Activated T-cell treated with anti-CD3 and anti-CD28 coated beads, Interleukin-2, amount 50 U/mL, for 72 hours (primary cell): ENCODE measurements around the gene ZDHHC16. TPM values are rescaled to one million over a fixed set of nuclear protein-coding genes. Genes with fewer than 3 reads are reported as not detected.

Source experiments
- ATAC-seq, 2 donors: fragments of 150-1000 bp; cut with Tn5 transposase; replicated peaks in 1 of 2; 2 replicates each; pipeline ENCODE4 v1.10.0; 2021; ENCODE audit warnings: moderate library complexity in 2 of 2, mild to moderate bottlenecking in 1 of 2
- DNase-seq, 2 donors: peaks; one replicate each; pipeline ENCODE4 v3.0.0; 2021 to 2022; ENCODE audit warnings: mixed read lengths in 1 of 2
- H3K27ac Mint-ChIP-seq: one replicate; pipeline ENCODE4 v1.8.0; 2022; ENCODE audit warnings: mild to moderate bottlenecking, moderate library complexity, mixed read lengths
- H3K27me3 Mint-ChIP-seq: one replicate; pipeline ENCODE4 v1.8.0; 2022; ENCODE audit warnings: low read depth, mixed read lengths
- H3K36me3 Mint-ChIP-seq, 2 donors: one replicate each; pipeline ENCODE4 v1.8.0; 2022; ENCODE audit warnings: mixed read lengths in 2 of 2, mild to moderate bottlenecking in 1 of 2; ENCODE audit not compliant: insufficient read depth in 2 of 2
- H3K4me1 Mint-ChIP-seq: one replicate; pipeline ENCODE4 v1.8.0; 2022; ENCODE audit warnings: low read depth, mixed read lengths
- H3K4me3 Mint-ChIP-seq, 2 donors: one replicate each; pipeline ENCODE4 v1.8.0; 2022; ENCODE audit warnings: mild to moderate bottlenecking in 2 of 2, mixed read lengths in 2 of 2, moderate library complexity in 2 of 2
- H3K9me3 Mint-ChIP-seq, 2 donors: one replicate each; pipeline ENCODE4 v1.8.0; 2022; ENCODE audit warnings: mixed read lengths in 2 of 2
- total RNA-seq, 2 donors: library from RNA; stranded (reverse); gene quantifications; one replicate each; pipeline ENCODE4 v1.2.3, GENCODE V29; 2022

ZDHHC16 gene
- total RNA-seq, 2 donors from 2014 or later = 35.5 to 37.8 TPM

GRCh38 chr10:97497572-97498075, 51.6 kb downstream of the ZDHHC16 start:
- H3K4me1 Mint-ChIP-seq = peaks cover 39% of the 10 kb centered on the region
- peak overlapping the region; percentile 79 to 82 for H3K4me3 Mint-ChIP-seq
- no peaks in the 10 kb centered on the region for H3K9me3 Mint-ChIP-seq
- peaks cover 25% of the 10 kb centered on the region for H3K27me3 Mint-ChIP-seq
- peak; percentile 84 to 87 for DNase-seq
- H3K27ac Mint-ChIP-seq = peak overlapping the region; percentile 87
- ATAC-seq = peak; percentile 47 to 50
- H3K36me3 Mint-ChIP-seq = peaks cover 1% of the 10 kb centered on the region in 2 donors

DNA sequence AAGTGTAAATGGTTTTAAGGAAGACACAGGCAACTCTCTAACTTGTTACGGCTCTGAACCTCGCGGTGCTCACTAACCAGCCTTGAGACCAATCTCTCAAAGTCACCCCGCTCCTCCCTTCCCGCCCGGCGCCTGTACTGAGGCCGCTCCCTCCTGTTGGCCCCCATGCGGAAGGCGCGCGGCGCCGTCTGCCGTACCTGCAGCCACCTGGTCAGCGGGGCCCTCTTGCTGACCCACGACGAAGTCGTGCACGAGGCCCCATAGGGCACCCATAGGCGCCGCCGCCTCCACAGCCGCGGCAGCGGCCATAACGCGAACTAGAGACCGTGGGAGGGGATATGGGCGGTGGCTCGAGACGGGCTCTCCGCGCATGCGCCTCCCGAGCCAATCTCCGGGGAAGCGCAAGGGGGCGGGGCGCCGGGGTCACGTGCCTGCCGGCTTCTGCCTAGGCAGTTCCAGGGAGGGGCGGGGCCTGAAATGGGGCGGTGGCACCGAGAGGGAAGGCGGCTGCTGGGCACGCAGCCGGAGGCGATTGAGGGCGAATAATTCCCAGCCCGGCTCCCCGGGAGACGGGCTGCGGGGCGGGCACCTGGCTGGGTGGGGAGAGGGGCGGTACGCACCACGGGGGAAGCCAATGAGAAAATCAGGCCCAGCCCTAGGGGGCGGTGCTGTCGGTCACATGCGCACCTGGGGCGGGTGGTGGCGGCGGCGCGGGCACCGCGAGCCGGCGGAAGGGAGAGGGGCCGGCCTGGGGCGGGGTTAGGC, 52.3 kb downstream of the ZDHHC16 start, which contains the start of gene MMS19:
Gene MMS19, minus strand, starts transcription at position 347 of the 765 bp plus-strand sequence. Its CDS starts 38 bp downstream, at position 309.
- ATAC-seq (peak; percentile 91), DNase-seq (peak; percentile 100)
- Mint-ChIP-seq H3K9me3 (no peaks in the 10 kb centered on the region), H3K27me3 (peaks cover 25% of the 10 kb centered on the region), H3K4me1 (peaks cover 39% of the 10 kb centered on the region), H3K36me3 (peaks cover 1% of the 10 kb centered on the region in 2 donors), H3K4me3 (peak within 1 kb of the TSS; percentile 79 to 82), H3K27ac (peak within 1 kb of the TSS; percentile 87)

DNA sequence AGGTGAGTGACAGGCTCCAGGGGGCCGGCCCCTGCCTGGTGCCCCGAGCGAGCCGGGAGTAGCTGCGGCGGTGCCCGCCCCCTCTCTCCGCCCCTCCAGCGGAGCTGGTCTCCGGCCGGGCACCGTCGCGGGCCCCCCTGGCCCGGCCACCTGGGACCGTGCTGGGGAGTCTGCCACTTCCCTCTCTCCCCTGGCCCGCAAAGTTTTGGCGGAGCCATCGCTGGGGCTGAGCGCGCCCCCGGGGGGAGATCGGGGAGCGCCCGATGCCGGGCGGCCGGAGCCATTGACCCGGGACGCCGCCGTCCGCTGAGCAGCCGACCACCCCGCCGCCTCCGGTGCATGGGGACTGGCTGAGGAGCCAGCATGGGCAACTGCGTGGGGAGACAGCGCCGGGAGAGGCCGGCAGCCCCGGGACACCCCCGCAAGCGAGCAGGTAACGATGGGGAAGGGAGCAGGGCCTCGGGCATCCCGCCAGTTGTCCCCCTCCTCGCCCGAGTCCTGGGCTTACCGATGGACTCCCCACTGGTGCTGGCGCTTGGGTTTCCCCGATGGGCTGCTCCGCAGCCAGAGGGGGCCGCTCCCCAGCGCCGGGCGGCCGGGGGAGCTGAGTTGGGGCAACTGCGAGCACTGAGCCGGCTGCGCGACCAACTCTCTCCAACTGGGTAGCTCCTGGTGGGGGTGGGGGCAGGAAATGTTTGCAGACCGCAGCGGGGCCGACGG, 53.0 kb downstream of the ZDHHC16 start, which contains the start of gene UBTD1:
Gene UBTD1, plus strand, starts transcription at position 84 of the 720 bp plus-strand sequence. Its CDS starts 280 bp downstream, at position 364.
- Mint-ChIP-seq H3K27ac (peak within 1 kb of the TSS; percentile 87), H3K27me3 (peaks cover 25% of the 10 kb centered on the region), H3K36me3 (peaks cover 1% of the 10 kb centered on the region in 2 donors), H3K4me3 (peak within 1 kb of the TSS; percentile 79 to 82), H3K4me1 (peaks cover 37% of the 10 kb centered on the region), H3K9me3 (no peaks in the 10 kb centered on the region)
- peak; percentile 1 to 5 for ATAC-seq
- peak; percentile 42 to 44 for DNase-seq

DNA sequence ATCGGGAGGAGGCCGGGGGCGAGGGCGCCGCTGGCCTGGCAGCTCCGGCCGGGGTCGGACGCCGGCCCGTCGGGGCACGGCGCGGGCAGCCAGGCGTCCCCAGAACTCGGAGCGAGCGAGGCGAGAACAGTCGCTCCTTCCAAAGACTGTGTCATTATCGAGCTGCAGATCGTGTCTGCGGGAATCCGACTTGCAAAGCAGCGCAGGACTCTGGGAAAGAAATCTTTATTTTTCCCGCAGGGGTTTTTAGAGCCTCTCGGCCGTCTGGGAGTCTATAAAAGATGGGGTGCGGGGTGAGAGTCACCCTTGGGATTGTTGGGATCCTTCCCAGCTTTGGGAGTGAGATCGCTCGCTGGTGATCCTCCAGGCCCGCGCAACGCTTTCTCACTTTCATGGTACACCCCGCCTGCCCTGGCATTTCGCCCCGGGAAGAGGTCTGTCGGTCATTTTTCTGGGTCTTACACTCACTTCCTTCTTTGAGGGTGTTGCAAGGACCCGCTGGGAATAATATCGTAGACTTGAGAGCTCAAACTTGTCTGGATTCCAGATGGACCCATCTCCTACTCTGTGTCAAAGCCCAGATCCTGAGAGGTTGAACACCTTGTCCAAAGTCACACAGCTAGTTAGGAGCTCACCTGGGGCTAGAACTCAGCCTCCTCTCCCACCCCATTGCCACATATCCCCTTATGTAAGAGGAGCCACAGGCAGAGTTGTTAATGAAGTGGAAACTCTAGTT, 53.8 kb downstream of the ZDHHC16 start:
- Mint-ChIP-seq H3K9me3 (no peaks in the 10 kb centered on the region), H3K27me3 (peaks cover 25% of the 10 kb centered on the region), H3K4me3 (peak overlapping the region; percentile 47 to 82), H3K4me1 (peaks cover 30% of the 10 kb centered on the region), H3K27ac (no peak overlapping the region), H3K36me3 (peaks cover 1% of the 10 kb centered on the region in 2 donors)
- no peak for ATAC-seq
- DNase-seq = no peak

- ATAC-seq (no peak), DNase-seq (no peak)
- Mint-ChIP-seq H3K4me1 (peaks cover 25% of the 10 kb centered on the region), H3K36me3 (peaks cover 1% of the 10 kb centered on the region in 2 donors), H3K27ac (no peak overlapping the region), H3K27me3 (peaks cover 25% of the 10 kb centered on the region), H3K4me3 (no peak overlapping the region), H3K9me3 (no peaks in the 10 kb centered on the region)
These were observed 54.3 kb downstream of the ZDHHC16 start for GRCh38 chr10:97500297-97500575.

- ATAC-seq (no peak), DNase-seq (no peak)
- Mint-ChIP-seq H3K9me3 (no peaks in the 10 kb centered on the region), H3K27me3 (peaks cover 25% of the 10 kb centered on the region), H3K4me1 (no peaks in the 10 kb centered on the region), H3K36me3 (peaks cover 0 to 1% of the 10 kb centered on the region in 2 donors), H3K27ac (no peak overlapping the region), H3K4me3 (no peak overlapping the region)
These were observed 56.9 kb downstream of the ZDHHC16 start for GRCh38 chr10:97502916-97503315.

DNA sequence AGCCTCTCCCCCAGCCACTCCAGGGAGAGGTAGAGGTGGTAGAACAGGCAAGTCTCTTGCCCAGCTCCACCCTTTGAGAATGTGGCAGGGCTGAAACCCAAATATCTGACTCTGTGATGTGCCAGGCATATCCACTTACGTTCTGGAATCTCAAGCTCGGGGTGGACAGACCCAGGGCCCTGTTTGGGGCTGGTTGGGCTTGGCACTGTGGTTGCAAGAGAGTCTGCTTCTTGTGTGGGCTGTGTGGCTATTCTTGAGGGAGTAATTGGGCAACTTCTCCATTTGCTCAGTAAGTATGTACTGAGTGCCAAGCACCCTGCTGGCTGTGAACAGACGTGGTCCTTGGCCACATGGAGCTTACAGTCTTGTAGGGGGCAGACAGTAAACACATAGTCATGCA, 57.4 kb downstream of the ZDHHC16 start:
- ATAC-seq = no peak
- Mint-ChIP-seq H3K27ac (no peak overlapping the region), H3K9me3 (no peaks in the 10 kb centered on the region), H3K4me3 (no peak overlapping the region), H3K36me3 (no peaks in the 10 kb centered on the region), H3K4me1 (no peaks in the 10 kb centered on the region), H3K27me3 (peaks cover 25% of the 10 kb centered on the region)
- no peak for DNase-seq

- Mint-ChIP-seq H3K27me3 (peaks cover 20% of the 10 kb centered on the region), H3K4me1 (no peaks in the 10 kb centered on the region), H3K36me3 (no peaks in the 10 kb centered on the region), H3K4me3 (no peak overlapping the region), H3K9me3 (no peaks in the 10 kb centered on the region), H3K27ac (no peak overlapping the region)
- DNase-seq (no peak), ATAC-seq (no peak)
These were observed 59.2 kb downstream of the ZDHHC16 start for GRCh38 chr10:97505152-97505551.

DNA sequence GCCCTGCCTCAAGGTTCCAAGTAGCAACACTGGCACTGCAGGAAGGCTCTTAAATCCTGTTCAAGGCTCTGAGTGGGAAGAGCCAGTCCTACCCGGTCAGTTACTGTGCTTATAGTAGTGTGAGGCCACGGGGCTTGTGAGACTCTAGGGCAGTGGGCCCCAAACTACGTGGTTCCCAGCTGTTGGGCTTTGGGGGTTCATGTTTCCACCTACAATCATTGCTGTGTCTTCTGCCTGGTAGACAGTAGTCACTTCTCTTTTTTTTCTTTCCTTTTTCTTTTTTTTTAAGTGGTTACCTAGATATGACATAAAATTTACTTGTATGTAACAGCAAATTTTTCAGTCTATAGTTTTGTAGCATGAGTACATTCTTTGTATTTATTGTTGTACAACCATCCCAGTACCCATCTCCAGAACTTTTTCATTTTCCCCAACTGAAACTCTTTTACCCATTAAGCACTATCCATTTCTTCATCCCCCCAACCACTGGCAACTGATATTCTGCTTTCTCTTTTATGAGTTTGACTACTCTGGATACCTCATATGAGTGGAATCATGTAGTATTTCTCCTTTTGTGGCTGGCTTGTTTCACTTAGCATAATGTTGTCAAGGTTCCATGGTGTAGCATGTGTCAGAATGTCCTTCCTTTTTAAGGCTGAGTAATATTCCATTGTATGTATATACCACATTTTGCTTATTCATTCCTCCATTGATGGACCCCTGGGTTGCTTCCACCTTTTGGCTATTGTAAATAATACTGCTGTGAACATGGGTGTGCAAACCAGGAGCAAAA, 60.4 kb downstream of the ZDHHC16 start:
- Mint-ChIP-seq H3K4me3 (no peak overlapping the region), H3K9me3 (no peaks in the 10 kb centered on the region), H3K36me3 (no peaks in the 10 kb centered on the region), H3K27ac (no peak overlapping the region), H3K4me1 (no peaks in the 10 kb centered on the region), H3K27me3 (peaks cover 7% of the 10 kb centered on the region)
- ATAC-seq (peak; percentile 58 to 85), DNase-seq (no peak)

Other genes with a start within 250 kb of the ZDHHC16 start
- 10 to 100 TPM; 62.2 to 75.3 TPM for gene ARHGAP19, start 153.5 kb upstream of the ZDHHC16 start, total RNA-seq
- 1 to 10 TPM; 3.2 to 4.5 TPM for gene FRAT1, start 126.9 kb upstream of the ZDHHC16 start, total RNA-seq
- gene FRAT2, start 111.4 kb upstream of the ZDHHC16 start, total RNA-seq = 1 to 10 TPM; 7.2 to 7.8 TPM
- 10 to 100 TPM; 27.8 to 33.5 TPM for gene RRP12, start 44.8 kb upstream of the ZDHHC16 start, total RNA-seq
- gene PGAM1, start 20.0 kb upstream of the ZDHHC16 start, total RNA-seq = 100 to 1,000 TPM; 362 to 512 TPM
- 10 to 100 TPM; 75.3 to 75.7 TPM for gene EXOSC1, start 169 bp upstream of the ZDHHC16 start, total RNA-seq
- 100 to 1,000 TPM in 1 of 2 donors, 10 to 100 TPM in 1; 92.2 to 113 TPM for gene MMS19, start 52.2 kb downstream of the ZDHHC16 start, total RNA-seq
- 1 to 10 TPM; 3.7 to 4.1 TPM for gene UBTD1, start 52.7 kb downstream of the ZDHHC16 start, total RNA-seq
- gene ANKRD2, start 126.6 kb downstream of the ZDHHC16 start, total RNA-seq = not detected
- not detected for gene HOGA1, start 138.2 kb downstream of the ZDHHC16 start, total RNA-seq
- gene C10orf62, start 143.5 kb downstream of the ZDHHC16 start, total RNA-seq = not detected
- gene MORN4, start 187.3 kb downstream of the ZDHHC16 start, total RNA-seq = 1 to 10 TPM; 4.4 to 7.6 TPM
- gene PI4K2A, start 194.5 kb downstream of the ZDHHC16 start, total RNA-seq = 10 to 100 TPM; 15.4 to 16.6 TPM
- 1 to 10 TPM; 1.8 to 5.3 TPM for gene AVPI1, start 241.1 kb downstream of the ZDHHC16 start, total RNA-seq